B cell (primary cell): ENCODE results near the gene UBASH3B.

Experiments used
- EZH2 ChIP-seq: IDR thresholded peaks from 2 replicates; pipeline ENCODE4 v1.6.1; 2012; ENCODE audit warnings: borderline replicate concordance, low read depth, mild to moderate bottlenecking, moderate library complexity, low read length; ENCODE audit not compliant: insufficient read depth, poor library complexity, severe bottlenecking
- TF ChIP-seq, protein P1 (sequence below): fragments of 200-600 bp; IDR thresholded peaks from one replicate; pipeline ENCODE4 v1.8.0; 2022; ENCODE audit warnings: antibody characterized with exemption, mild to moderate bottlenecking

DNA sequence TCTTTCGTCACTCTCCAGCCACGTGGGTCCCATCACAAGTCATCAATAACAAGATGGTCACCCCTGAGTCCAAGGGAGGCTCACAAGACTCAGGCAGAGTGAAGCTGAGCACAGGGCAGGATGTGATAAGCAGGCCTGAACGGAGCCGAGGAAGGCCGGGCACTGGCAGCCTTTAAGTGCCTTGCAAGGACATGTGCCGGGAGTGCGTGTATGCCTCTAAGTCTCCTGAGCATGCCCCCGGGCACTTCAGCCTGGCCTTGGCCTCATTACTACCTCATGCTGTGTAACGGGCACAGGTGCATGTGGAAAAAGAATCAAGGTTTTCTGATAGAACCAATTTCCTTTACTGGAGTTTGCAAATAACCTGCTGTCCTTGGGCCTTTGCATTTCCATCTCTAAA, 55.8 kb downstream of the UBASH3B start:
- TF ChIP-seq EZH2, result no peak
- TF ChIP-seq, protein P1, sequence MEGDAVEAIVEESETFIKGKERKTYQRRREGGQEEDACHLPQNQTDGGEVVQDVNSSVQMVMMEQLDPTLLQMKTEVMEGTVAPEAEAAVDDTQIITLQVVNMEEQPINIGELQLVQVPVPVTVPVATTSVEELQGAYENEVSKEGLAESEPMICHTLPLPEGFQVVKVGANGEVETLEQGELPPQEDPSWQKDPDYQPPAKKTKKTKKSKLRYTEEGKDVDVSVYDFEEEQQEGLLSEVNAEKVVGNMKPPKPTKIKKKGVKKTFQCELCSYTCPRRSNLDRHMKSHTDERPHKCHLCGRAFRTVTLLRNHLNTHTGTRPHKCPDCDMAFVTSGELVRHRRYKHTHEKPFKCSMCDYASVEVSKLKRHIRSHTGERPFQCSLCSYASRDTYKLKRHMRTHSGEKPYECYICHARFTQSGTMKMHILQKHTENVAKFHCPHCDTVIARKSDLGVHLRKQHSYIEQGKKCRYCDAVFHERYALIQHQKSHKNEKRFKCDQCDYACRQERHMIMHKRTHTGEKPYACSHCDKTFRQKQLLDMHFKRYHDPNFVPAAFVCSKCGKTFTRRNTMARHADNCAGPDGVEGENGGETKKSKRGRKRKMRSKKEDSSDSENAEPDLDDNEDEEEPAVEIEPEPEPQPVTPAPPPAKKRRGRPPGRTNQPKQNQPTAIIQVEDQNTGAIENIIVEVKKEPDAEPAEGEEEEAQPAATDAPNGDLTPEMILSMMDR, result no peak
